ENCODE measurements around the gene CFL1.

CFL1 gene

GRCh38 chr11:65886826-65887722 lies 29.1 kb upstream of the CFL1 start:
- no peak for TF ChIP-seq CTCF (IDR thresholded peaks at IDR 0.05; ENCODE audit: low read depth, low read length)
- no peak for DNase-seq (ENCODE audit: extremely low read depth, low read depth)

- no peak for DNase-seq (ENCODE audit: extremely low read depth, low read depth)
- no peak for TF ChIP-seq CTCF (IDR thresholded peaks at IDR 0.05; ENCODE audit: low read depth, low read length)
Observed at GRCh38 chr11:65885808-65886536, 28.0 kb upstream of the CFL1 start.

- TF ChIP-seq CTCF (IDR thresholded peaks at IDR 0.05; ENCODE audit: low read depth, low read length), result no peak
- DNase-seq (ENCODE audit: extremely low read depth, low read depth), result no peak
Observed at GRCh38 chr11:65885231-65885630, 27.3 kb upstream of the CFL1 start.

- peak; percentile 100 for TF ChIP-seq CTCF (IDR thresholded peaks at IDR 0.05; ENCODE audit: low read depth, low read length)
- no peak for DNase-seq (ENCODE audit: extremely low read depth, low read depth)
Observed at GRCh38 chr11:65884716-65885092, 26.7 kb upstream of the CFL1 start.

DNA sequence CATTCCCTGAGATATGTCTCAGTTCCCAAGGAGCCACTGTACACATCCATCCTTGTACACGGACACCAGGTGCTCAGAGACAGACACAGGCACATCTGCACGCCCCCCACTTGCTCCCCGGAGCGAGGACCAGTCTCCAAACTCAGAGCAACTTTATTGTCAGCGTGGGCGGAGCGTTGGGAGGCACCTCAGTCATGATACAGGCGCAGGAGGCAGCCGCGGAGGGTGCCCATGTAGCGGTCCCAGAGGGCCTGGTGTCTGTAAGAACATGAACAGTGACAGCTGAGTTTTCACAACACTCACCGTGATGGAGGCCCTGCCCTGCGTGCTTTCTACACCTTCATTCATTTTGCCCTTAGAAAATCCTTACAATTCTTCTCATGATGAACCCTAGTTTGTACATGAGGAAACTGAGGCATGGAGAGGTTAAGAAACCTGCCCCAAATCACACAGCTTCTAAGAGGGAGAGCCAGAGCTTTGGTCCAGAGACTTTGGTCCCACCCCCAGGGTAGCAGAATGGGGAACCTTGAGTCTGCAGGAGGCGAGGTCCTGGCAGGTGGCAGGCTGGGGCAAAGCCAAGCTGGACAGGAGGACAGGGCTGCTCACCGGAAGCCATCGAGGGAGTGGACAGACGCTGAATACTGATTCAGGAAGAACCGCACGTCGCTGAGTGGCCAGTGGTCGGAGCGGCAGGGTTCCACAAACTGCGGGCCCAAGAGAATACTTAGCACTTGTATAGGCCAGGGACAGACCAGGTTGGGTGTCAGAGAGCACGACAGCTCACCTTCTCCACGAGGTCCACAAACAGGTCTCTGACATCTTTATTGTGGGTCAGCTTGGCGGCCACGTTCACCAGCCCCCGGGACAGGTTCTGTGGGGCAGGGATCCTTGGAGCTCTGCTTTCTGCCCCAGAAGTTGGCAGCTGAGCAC lies 26.1 kb upstream of the CFL1 start:
- no peak for TF ChIP-seq CTCF (IDR thresholded peaks at IDR 0.05; ENCODE audit: low read depth, low read length)
- no peak for DNase-seq (ENCODE audit: extremely low read depth, low read depth)

DNA sequence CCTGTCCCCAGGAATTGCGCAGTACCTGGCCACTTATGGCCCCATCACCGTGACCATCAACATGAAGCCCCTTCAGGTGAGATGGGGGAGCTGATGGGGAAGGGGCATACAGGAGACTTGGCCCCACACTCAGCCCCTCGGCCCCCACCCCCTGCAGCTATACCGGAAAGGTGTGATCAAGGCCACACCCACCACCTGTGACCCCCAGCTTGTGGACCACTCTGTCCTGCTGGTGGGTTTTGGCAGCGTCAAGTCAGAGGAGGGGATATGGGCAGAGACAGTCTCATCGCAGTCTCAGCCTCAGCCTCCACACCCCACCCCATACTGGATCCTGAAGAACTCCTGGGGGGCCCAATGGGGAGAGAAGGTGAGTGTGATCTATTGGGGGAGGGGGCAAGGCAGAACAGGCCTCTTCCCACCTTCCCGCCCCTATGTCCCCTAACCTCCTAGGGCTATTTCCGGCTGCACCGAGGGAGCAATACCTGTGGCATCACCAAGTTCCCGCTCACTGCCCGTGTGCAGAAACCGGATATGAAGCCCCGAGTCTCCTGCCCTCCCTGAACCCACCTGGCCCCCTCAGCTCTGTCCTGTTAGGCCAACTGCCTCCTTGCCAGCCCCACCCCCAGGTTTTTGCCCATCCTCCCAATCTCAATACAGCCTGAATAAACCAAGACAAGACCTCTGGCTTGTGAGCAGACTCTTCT lies 25.2 kb upstream of the CFL1 start:
- no peak for TF ChIP-seq CTCF (IDR thresholded peaks at IDR 0.05; ENCODE audit: low read depth, low read length)

More for the DNA sequence above, 25.2 kb upstream of the CFL1 start:
- DNase-seq (ENCODE audit: extremely low read depth, low read depth), result no peak

Data from AG09319 (cell line).